ENCODE results near the gene CERS6.

The CERS6 gene

DNA sequence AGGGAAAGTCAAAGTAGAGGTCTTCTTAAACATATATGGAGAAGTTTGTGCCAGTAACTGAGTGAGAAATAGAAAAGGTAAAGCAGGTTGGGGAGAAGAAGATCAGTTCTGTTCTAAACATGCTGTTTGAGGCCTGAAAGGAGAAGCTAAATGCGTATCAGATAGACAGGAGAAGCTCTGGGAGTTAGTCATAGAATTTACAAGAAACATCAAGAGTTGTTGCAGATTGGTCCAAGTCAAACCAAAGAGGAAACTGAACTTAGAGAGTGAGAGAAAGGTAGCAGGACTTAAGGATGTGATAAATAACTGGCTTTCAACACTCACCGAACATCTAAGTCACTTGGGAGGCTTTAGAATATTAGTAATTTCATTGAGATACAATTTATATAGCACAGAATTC lies 29.2 kb upstream of the CERS6 start:
- TF ChIP-seq CTCF (IDR thresholded peaks at IDR 0.05; ENCODE audit: low read depth, low read length) = no peak
- DNase-seq (ENCODE audit: low read depth in 2 of 2) = no peak
- H3K4me3 ChIP-seq (replicated peaks in 1 of 2; ENCODE audit: low read depth in 2 of 2, low read length in 2 of 2) = no peak overlapping the region

DNA sequence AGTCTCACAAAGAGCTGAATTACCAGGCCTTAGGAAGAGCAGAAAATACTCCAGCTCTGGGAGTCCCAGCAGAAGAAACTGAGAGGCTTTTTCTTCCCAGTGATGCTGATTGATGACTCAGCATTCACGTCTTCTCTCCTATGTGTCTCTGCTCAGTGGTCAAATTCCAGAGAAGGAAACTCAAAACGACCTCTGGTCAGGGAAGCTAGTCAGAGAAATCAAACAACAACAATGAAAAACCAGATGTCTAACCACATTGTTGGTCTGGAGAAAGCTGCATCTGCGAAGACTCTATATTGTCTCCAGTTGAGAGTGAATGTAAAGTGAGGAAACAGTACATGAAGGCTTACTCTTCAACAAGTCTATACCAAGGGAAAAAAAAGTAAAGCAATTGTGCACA lies 28.6 kb upstream of the CERS6 start:
- peak; percentile 80 to 83 for DNase-seq (ENCODE audit: low read depth in 2 of 2)
- no peak for TF ChIP-seq CTCF (IDR thresholded peaks at IDR 0.05; ENCODE audit: low read depth, low read length)
- H3K4me3 ChIP-seq (replicated peaks in 1 of 2; ENCODE audit: low read depth in 2 of 2, low read length in 2 of 2) = no peak overlapping the region

- H3K4me3 ChIP-seq (replicated peaks in 1 of 2; ENCODE audit: low read depth in 2 of 2, low read length in 2 of 2) = no peak overlapping the region
- DNase-seq (ENCODE audit: low read depth in 2 of 2) = no peak
- no peak for TF ChIP-seq CTCF (IDR thresholded peaks at IDR 0.05; ENCODE audit: low read depth, low read length)
Measured at GRCh38 chr2:168428431-168428830, 27.6 kb upstream of the CERS6 start.

DNA sequence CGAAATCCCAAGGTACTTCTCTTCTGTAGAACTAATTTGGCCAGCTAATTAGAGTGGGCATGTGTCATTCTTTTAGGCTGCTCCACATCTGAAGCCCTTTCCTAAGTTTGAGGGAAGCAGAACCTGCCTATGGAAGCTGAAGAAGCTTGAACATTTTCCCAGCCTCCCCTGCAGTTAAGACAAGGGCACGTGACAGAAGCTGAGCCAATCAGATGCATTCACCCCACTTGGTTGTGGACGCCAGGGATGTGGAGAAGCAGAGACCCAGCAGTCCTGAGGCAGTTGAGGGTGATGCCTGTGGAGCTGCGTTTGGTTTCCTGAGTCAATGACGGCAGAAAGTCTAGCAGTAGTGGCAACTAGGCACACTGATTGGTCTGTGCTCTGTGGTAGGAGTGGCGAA lies 26.1 kb upstream of the CERS6 start:
- DNase-seq (ENCODE audit: low read depth in 2 of 2) = no peak
- no peak overlapping the region for H3K4me3 ChIP-seq (replicated peaks in 1 of 2; ENCODE audit: low read depth in 2 of 2, low read length in 2 of 2)

GRCh38 chr2:168430431-168430830 lies 25.6 kb upstream of the CERS6 start:
- no peak for DNase-seq (ENCODE audit: low read depth in 2 of 2)
- H3K4me3 ChIP-seq (replicated peaks in 1 of 2; ENCODE audit: low read depth in 2 of 2, low read length in 2 of 2) = no peak overlapping the region
- no peak for TF ChIP-seq CTCF (IDR thresholded peaks at IDR 0.05; ENCODE audit: low read depth, low read length)

More for the DNA sequence above, 26.1 kb upstream of the CERS6 start:
- TF ChIP-seq CTCF (IDR thresholded peaks at IDR 0.05; ENCODE audit: low read depth, low read length) = no peak

GRCh38 chr2:168431301-168432024 lies 24.6 kb upstream of the CERS6 start:
- H3K4me3 ChIP-seq (replicated peaks in 1 of 2; ENCODE audit: low read depth in 2 of 2, low read length in 2 of 2) = no peak overlapping the region
- DNase-seq (ENCODE audit: low read depth in 2 of 2) = no peak
- no peak for TF ChIP-seq CTCF (IDR thresholded peaks at IDR 0.05; ENCODE audit: low read depth, low read length)

DNA sequence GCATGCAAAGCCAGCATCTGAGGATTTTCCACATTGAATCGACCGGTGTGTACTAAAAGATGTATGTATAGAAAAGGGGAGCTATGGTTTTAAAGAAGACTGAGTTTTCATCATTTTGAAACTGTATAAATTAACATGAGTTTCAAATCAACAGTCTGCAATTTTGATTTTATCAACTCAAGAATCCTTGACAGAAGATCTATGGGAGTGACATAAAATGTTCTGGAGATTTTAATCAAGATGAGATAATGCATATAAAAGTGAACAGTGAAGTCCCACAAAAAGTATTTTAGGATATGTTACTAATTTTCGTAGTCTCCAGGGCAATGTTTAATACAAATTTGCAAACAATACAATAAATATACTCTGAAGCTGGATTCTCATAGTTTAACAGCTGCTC lies 24.0 kb upstream of the CERS6 start:
- DNase-seq (ENCODE audit: low read depth in 2 of 2) = no peak
- no peak for TF ChIP-seq CTCF (IDR thresholded peaks at IDR 0.05; ENCODE audit: low read depth, low read length)
- no peak overlapping the region for H3K4me3 ChIP-seq (replicated peaks in 1 of 2; ENCODE audit: low read depth in 2 of 2, low read length in 2 of 2)

Data from cardiac fibroblast (primary cell).